Ishikawa (cell line): ENCODE data around the gene CX3CR1.

Source experiments
- CEBPB ChIP-seq: IDR thresholded peaks from 2 replicates; pipeline ENCODE4 v1.6.1; 2012
- CREB1 ChIP-seq: IDR thresholded peaks from 2 replicates; pipeline ENCODE4 v1.6.1; 2012; ENCODE audit warnings: low read depth
- EGR1 ChIP-seq: IDR thresholded peaks from 2 replicates; pipeline ENCODE4 v1.6.1; 2012
- EP300 ChIP-seq: IDR thresholded peaks from 2 replicates; pipeline ENCODE4 v1.6.1; 2012; ENCODE audit warnings: borderline replicate concordance
- FOXM1 ChIP-seq: IDR thresholded peaks from 2 replicates; pipeline ENCODE4 v1.6.1; 2012; ENCODE audit warnings: low read depth, borderline replicate concordance
- MAX ChIP-seq: IDR thresholded peaks from 2 replicates; pipeline ENCODE4 v1.6.1; 2012
- NFIC ChIP-seq: IDR thresholded peaks from 2 replicates; pipeline ENCODE4 v1.6.1; 2012
- RAD21 ChIP-seq: IDR thresholded peaks from 2 replicates; pipeline ENCODE4 v1.6.1; 2012; ENCODE audit warnings: low read depth
- REST ChIP-seq: IDR thresholded peaks from 2 replicates; pipeline ENCODE4 v1.6.1; 2012; ENCODE audit warnings: low read depth, mild to moderate bottlenecking
- TAF1 ChIP-seq: IDR thresholded peaks from 2 replicates; pipeline ENCODE4 v1.6.1; 2012; ENCODE audit warnings: low read depth, mild to moderate bottlenecking
- TCF12 ChIP-seq: IDR thresholded peaks from 2 replicates; pipeline ENCODE4 v1.6.1; 2012; ENCODE audit warnings: low read depth
- TEAD4 ChIP-seq: IDR thresholded peaks from 2 replicates; pipeline ENCODE4 v1.6.1; 2012
- USF1 ChIP-seq: IDR thresholded peaks from 2 replicates; pipeline ENCODE4 v1.6.1; 2012
- YY1 ChIP-seq: IDR thresholded peaks from 2 replicates; pipeline ENCODE4 v1.6.1; 2012; ENCODE audit warnings: low read depth
- ZBTB7A ChIP-seq: IDR thresholded peaks from 2 replicates; pipeline ENCODE4 v1.6.1; 2012; ENCODE audit warnings: low read depth

CX3CR1 gene

GRCh38 chr3:39322936-39323335, 43.1 kb upstream of the CX3CR1 start:
- TF ChIP-seq TAF1 (no peak), REST (no peak), RAD21 (no peak), CREB1 (no peak), TEAD4 (no peak), YY1 (no peak), USF1 (no peak), EGR1 (no peak), ZBTB7A (no peak), CEBPB (no peak), MAX (no peak), EP300 (no peak), NFIC (no peak), TCF12 (no peak), FOXM1 (no peak)

GRCh38 chr3:39319249-39319648, 39.4 kb upstream of the CX3CR1 start:
- no peak for TF ChIP-seq YY1

GRCh38 chr3:39318301-39318700, 38.5 kb upstream of the CX3CR1 start:
- TF ChIP-seq NFIC: no peak
- no peak for TF ChIP-seq USF1
- no peak for TF ChIP-seq CEBPB
- TF ChIP-seq EP300: no peak
- no peak for TF ChIP-seq RAD21
- no peak for TF ChIP-seq EGR1
- TF ChIP-seq TCF12: no peak
- no peak for TF ChIP-seq REST
- no peak for TF ChIP-seq FOXM1

- TF ChIP-seq TEAD4 (no peak), EGR1 (no peak), YY1 (no peak), USF1 (no peak)
Measured at GRCh38 chr3:39317571-39318169, 37.8 kb upstream of the CX3CR1 start.

- no peak for TF ChIP-seq TAF1
- no peak for TF ChIP-seq NFIC
- TF ChIP-seq USF1: no peak
- TF ChIP-seq FOXM1: no peak
- no peak for TF ChIP-seq EGR1
- no peak for TF ChIP-seq TEAD4
- TF ChIP-seq ZBTB7A: no peak
- no peak for TF ChIP-seq TCF12
- no peak for TF ChIP-seq RAD21
- no peak for TF ChIP-seq CREB1
- TF ChIP-seq CEBPB: no peak
- no peak for TF ChIP-seq EP300
- no peak for TF ChIP-seq YY1
- TF ChIP-seq REST: no peak
- TF ChIP-seq MAX: no peak
Measured at GRCh38 chr3:39315420-39315819, 35.6 kb upstream of the CX3CR1 start.
